GM13977 (cell line): ENCODE results near the gene COL3A1.

Experiments used
- DNase-seq: peaks from one replicate; pipeline ENCODE4 v3.0.0; 2012; ENCODE audit warnings: low spot score
- in situ Hi-C: fragments of 300-500 bp; cut with MboI; formaldehyde crosslinking; loops from one replicate; pipeline ENCODE4 v1.12.0; 2022; ENCODE audit warnings: low sequenced_read_pairs, low pct_unique_long_range_greater_than_20kb, mixed read lengths, inconsistent platforms; ENCODE audit not compliant: unreplicated experiment
- TF ChIP-seq, protein P1 (sequence below): IDR thresholded peaks from 2 replicates; pipeline ENCODE4 v1.5.1; 2012; ENCODE audit warnings: mild to moderate bottlenecking, control low read depth; ENCODE audit not compliant: insufficient read depth; ENCODE audit errors: extremely low read depth, missing control alignments

COL3A1 gene

DNA sequence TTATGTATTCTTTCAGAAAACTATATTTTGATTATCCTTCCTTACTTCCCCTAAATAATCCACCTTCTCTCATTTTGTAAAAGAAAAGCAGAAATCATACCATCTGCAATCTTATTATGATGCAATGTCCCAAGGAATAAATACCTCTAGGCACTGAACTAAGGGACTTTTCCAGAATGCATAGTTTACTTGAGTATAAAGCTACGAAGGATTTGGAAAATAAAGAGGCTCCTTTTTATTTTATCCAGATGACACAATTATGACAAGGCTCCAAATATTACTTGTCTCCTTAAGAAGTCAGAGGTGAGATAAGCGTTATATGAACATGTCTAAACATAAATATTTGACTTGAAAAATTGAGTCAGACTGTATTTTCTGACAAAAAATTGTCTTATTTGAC is 72.1 kb downstream of the COL3A1 start:
- DNase-seq: no peak
- in situ Hi-C loops: no loop called here
- TF ChIP-seq, protein P1, sequence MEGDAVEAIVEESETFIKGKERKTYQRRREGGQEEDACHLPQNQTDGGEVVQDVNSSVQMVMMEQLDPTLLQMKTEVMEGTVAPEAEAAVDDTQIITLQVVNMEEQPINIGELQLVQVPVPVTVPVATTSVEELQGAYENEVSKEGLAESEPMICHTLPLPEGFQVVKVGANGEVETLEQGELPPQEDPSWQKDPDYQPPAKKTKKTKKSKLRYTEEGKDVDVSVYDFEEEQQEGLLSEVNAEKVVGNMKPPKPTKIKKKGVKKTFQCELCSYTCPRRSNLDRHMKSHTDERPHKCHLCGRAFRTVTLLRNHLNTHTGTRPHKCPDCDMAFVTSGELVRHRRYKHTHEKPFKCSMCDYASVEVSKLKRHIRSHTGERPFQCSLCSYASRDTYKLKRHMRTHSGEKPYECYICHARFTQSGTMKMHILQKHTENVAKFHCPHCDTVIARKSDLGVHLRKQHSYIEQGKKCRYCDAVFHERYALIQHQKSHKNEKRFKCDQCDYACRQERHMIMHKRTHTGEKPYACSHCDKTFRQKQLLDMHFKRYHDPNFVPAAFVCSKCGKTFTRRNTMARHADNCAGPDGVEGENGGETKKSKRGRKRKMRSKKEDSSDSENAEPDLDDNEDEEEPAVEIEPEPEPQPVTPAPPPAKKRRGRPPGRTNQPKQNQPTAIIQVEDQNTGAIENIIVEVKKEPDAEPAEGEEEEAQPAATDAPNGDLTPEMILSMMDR: no peak

DNA sequence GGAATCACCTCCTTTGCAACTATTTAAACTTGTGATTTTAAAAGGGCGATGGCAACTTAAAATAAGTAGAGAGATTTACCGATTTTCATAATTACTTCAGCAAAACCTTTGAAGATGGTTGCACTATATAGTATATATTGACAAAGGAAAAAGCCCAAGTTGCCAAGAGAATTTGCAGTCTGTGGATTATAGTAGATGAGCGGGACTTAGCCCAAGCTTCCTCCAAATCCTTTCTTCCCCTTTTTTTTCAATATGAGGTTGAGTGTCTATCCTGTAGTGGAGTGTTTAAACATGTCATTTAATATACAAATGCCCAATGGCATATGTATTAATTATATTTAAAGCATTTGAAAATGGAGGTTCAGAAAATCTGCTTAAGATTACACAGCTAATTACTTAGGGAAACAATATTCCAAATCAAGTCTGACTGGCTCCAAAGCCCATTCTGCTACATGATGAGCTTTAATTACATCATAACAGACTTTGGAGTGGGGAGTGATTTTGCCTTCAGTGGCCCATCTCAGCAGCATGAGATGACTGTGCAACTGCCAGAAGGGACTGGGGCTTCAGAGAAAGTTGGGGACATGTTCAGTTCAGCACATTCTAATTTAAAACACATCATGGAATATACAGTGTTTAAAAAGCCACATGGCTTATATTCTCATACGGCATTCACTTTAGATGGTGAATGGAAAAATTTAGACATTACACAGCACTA is 73.2 kb downstream of the COL3A1 start:
- TF ChIP-seq, protein P1: no peak
- no peak for DNase-seq
- in situ Hi-C loops: no loop called here

DNA sequence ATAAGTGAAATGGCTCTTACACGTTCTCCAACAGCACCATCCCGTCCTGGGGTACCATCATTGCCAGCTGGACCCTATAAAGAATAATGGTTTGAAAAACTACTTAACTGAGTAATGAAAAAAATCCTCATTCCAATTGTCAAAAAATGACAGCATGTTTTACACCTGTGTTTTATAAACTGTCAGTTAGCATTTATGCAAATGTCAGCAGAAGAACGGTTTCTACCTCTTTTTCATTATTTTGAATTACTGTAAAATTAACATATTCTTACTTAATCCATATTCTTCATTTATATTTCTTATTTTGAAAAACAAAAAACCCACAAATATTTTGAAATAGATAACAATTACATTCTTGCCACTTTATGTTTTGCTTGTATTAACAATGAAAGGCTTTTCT is 74.0 kb downstream of the COL3A1 start:
- in situ Hi-C loops: no loop called here
- DNase-seq: no peak
- TF ChIP-seq, protein P1: no peak

DNA sequence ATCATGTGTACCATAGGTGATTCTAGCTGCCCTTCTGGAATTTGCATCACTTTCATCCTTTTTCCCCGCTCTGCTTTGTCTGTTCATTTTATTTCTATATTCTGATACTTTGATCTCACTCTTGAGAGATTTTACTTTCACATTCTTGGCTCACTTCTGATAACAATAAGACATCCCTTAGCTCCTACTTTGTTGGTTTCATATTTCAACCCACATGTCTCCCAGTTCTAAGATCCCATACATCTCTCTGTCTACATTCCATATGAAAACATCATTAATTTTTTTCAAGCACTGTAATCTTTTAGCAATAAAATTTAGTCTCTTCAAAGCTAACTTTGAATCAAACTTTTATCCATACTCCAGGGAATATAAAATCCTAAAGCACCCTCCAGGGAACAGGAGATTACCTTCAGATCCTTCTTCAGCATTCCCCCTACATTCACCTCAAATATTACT is 75.6 kb downstream of the COL3A1 start:
- in situ Hi-C loops: no loop called here
- DNase-seq: no peak
- TF ChIP-seq, protein P1: no peak

DNA sequence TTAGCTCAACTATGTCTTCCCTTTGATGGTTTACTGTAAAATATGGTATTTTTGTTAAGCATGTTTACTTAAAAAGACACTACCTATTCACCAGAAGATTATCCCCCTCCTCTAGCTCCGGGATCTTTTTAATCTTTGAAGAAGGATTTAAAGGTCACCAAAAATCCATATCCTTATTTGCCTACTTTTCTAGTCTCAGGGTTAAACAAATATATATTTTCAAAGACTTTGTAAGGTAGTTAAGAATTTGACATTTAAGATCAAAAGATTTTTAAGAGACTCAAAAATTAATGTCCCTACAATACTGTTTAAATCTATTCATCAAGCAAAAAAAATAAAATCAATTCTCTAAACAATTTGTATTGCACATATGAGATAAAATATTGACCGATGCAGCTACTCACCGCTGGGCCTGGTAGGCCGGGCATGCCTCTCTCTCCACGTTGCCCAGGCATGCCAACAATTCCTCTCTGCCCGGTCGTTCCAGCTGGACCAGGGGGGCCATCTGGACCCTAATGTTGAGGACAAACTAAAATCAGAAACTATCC is 76.1 kb downstream of the COL3A1 start:
- TF ChIP-seq, protein P1: no peak
- DNase-seq: no peak
- in situ Hi-C loops: no loop called here

DNA sequence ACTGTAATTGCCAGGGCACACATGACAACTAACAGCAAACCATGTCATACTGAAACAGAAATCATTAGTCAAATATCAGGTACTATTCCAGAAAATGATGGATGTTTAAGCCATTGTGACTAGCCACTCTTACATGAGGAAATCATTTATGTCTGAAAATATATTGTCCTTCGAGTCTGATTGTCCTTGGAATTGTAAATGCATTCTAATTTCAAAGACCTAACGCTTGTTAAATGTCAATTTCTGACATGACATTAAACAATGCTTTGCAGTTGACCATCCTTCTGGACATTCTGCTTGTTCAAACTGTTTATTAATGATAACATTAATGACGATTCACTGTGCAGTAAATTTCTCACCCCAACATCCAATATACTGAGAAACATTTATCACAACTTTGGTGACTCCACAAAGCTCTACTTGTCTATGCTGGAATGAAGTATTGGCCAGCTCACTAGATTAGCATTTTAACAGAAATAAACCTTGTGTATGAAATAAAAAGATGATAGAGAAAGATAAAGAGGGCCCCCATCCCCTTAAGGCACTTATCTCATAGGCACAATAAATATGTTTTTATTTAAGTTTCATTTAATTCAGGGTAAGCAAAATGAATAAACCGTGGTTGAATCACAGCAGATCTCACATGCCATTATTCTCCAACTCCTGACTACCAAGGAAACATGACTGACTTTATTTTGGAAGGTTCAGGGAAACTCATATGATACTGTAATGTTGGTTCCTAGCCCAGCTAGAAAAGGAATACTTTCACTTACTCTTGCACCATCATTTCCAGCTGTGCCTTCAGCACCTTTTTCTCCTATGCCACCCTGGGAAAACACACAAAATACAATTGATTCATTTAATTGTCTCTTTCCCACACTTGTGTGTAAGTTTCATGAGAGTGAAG is 82.3 kb downstream of the COL3A1 start:
- DNase-seq: no peak
- in situ Hi-C loops: no loop called here
- TF ChIP-seq, protein P1: no peak
